HG02852 (cell line): Measurements from ENCODE around the gene MYLK4.

Source experiments
- ATAC-seq: cut with Tn5 transposase; IDR thresholded peaks from one replicate; pipeline ENCODE4 v1.9.1; 2021; ENCODE audit warnings: mild to moderate bottlenecking, moderate library complexity; ENCODE audit not compliant: unreplicated experiment

MYLK4 gene

GRCh38 chr6:2737885-2738284 lies 12.8 kb downstream of the MYLK4 start:
- no peak for ATAC-seq

GRCh38 chr6:2734488-2735166 lies 16.1 kb downstream of the MYLK4 start:
- no peak for ATAC-seq

GRCh38 chr6:2733736-2734480 lies 16.8 kb downstream of the MYLK4 start:
- no peak for ATAC-seq

GRCh38 chr6:2733324-2733723 lies 17.4 kb downstream of the MYLK4 start:
- ATAC-seq, result peak; percentile 77

- ATAC-seq, result no peak
Observed at GRCh38 chr6:2732503-2733089, 18.1 kb downstream of the MYLK4 start.

GRCh38 chr6:2731281-2731909 lies 19.3 kb downstream of the MYLK4 start:
- no peak for ATAC-seq

- ATAC-seq, result no peak
Observed at GRCh38 chr6:2730353-2731107, 20.2 kb downstream of the MYLK4 start.

GRCh38 chr6:2729921-2730320 lies 20.8 kb downstream of the MYLK4 start:
- ATAC-seq, result no peak

GRCh38 chr6:2725999-2726567 lies 24.6 kb downstream of the MYLK4 start:
- ATAC-seq, result peak; percentile 68

GRCh38 chr6:2725364-2725988 lies 25.2 kb downstream of the MYLK4 start:
- no peak for ATAC-seq

GRCh38 chr6:2721219-2721618 lies 29.5 kb downstream of the MYLK4 start:
- ATAC-seq, result no peak

GRCh38 chr6:2719093-2719455 lies 31.6 kb downstream of the MYLK4 start:
- ATAC-seq, result no peak

- no peak for ATAC-seq
Observed at GRCh38 chr6:2718334-2719092, 32.2 kb downstream of the MYLK4 start.

GRCh38 chr6:2716936-2717700 lies 33.6 kb downstream of the MYLK4 start:
- no peak for ATAC-seq

GRCh38 chr6:2715737-2716136 lies 35.0 kb downstream of the MYLK4 start:
- no peak for ATAC-seq

GRCh38 chr6:2714111-2714895 lies 36.4 kb downstream of the MYLK4 start:
- no peak for ATAC-seq

- ATAC-seq, result no peak
Observed at GRCh38 chr6:2713473-2714110, 37.1 kb downstream of the MYLK4 start.
